Fibroblast of lung (primary cell): Measurements from ENCODE around the gene NEURL1. TPM values are rescaled to one million over a fixed set of nuclear protein-coding genes. Genes with fewer than 3 reads are reported as not detected.
A peak's percentile ranks its signal among the peaks of the same experiment; 100 is the strongest.
"Not testable (repeated sequence)": the region's sequence is repeated elsewhere in the genome, so short reads cannot be mapped to it uniquely, and the experiment has no call there.

Source experiments
- DNase-seq, 2 donors: peaks; one replicate each; pipeline versions ENCODE4 v3.0.0 to v3.0.0-alpha.2; 2010; ENCODE audit warnings: low read depth in 2 of 2
- H2AFZ ChIP-seq: 2 replicates; pipeline ENCODE4 v1.5.1; 2012; ENCODE audit warnings: low read length, control low read depth, inconsistent platforms
- H3K27ac ChIP-seq: 2 replicates; pipeline ENCODE4 v1.5.1; 2011; ENCODE audit warnings: low read length, control low read depth; ENCODE audit not compliant: insufficient read depth
- H3K27me3 ChIP-seq: 2 replicates; pipeline ENCODE4 v1.5.1; 2011; ENCODE audit warnings: mild to moderate bottlenecking, low read length; ENCODE audit not compliant: control insufficient read depth, insufficient read depth
- H3K36me3 ChIP-seq: 2 replicates; pipeline ENCODE4 v1.5.1; 2011; ENCODE audit warnings: low read length; ENCODE audit not compliant: control insufficient read depth, insufficient read depth
- H3K4me1 ChIP-seq: 2 replicates; pipeline ENCODE4 v1.5.1; 2011; ENCODE audit warnings: low read length; ENCODE audit not compliant: control insufficient read depth, insufficient read depth; ENCODE audit errors: extremely low read depth
- H3K4me2 ChIP-seq: 2 replicates; pipeline ENCODE4 v1.5.1; 2011; ENCODE audit warnings: low read length, control low read depth; ENCODE audit not compliant: insufficient read depth; ENCODE audit errors: extremely low read depth
- H3K4me3 ChIP-seq, 4 experiments: fragments of 200-600 bp in 1 of 4; sonication (generic) in 1 of 4; replicated peaks in 1 of 4; 2 replicates each; pipeline ENCODE4 v1.5.1; 2011 to 2016; ENCODE audit warnings: low read length in 4 of 4, low read depth in 3 of 4, mild to moderate bottlenecking in 3 of 4, control low read depth in 2 of 4, inconsistent platforms in 1 of 4, mixed read lengths in 1 of 4; ENCODE audit not compliant: insufficient read depth in 1 of 4; ENCODE audit errors: control extremely low read depth in 1 of 4
- H3K79me2 ChIP-seq: 2 replicates; pipeline ENCODE4 v1.5.1; 2012; ENCODE audit warnings: mild to moderate bottlenecking, low read length, inconsistent platforms; ENCODE audit not compliant: control insufficient read depth, insufficient read depth
- H3K9ac ChIP-seq: 2 replicates; pipeline ENCODE4 v1.5.1; 2011; ENCODE audit warnings: mild to moderate bottlenecking, low read length, control low read depth; ENCODE audit not compliant: insufficient read depth
- H3K9me3 ChIP-seq: 2 replicates; pipeline ENCODE4 v1.5.1; 2012; ENCODE audit warnings: low read depth, low read length; ENCODE audit not compliant: control insufficient read depth, insufficient read depth
- H4K20me1 ChIP-seq: 2 replicates; pipeline ENCODE4 v1.5.1; 2011; ENCODE audit warnings: low read length; ENCODE audit not compliant: control insufficient read depth, insufficient read depth; ENCODE audit errors: extremely low read depth
- EZH2 ChIP-seq: IDR thresholded peaks from 2 replicates; pipeline ENCODE4 v1.5.1; 2012; ENCODE audit warnings: low read length, control low read depth, mild to moderate bottlenecking; ENCODE audit errors: missing control alignments
- polyA plus RNA-seq, 2 donors: library from polyadenylated mRNA; depleted of rRNA in 1 of 2; stranded (reverse) in 1 of 2; unstranded in 1 of 2; fragments of >200 nt; gene quantifications; 2 replicates each; pipeline ENCODE4 v1.2.1, GENCODE V29; 2011 to 2012; ENCODE audit warnings: missing spikeins in 1 of 2
- total RNA-seq: library from RNA; depleted of rRNA; stranded (reverse); fragments of >200 nt; gene quantifications from 2 replicates; pipeline ENCODE4 v1.2.1, GENCODE V29; 2014
- TF ChIP-seq, protein P1 (sequence below), 2 donors: IDR thresholded peaks in 1 of 2; conservative IDR thresholded peaks in 1 of 2; 1 replicate in 1 of 2; 2 replicates in 1 of 2; pipeline ENCODE4 v1.5.1; 2011 to 2012; ENCODE audit warnings: low read length in 2 of 2, control low read depth in 1 of 2, inconsistent platforms in 1 of 2, low read depth in 1 of 2, mild to moderate bottlenecking in 1 of 2

NEURL1 gene
- total and polyA plus RNA-seq, 2 donors (not counting 1 experiment from before 2014, with no cell fraction given), result 0.12 TPM; not detected in 1

DNA sequence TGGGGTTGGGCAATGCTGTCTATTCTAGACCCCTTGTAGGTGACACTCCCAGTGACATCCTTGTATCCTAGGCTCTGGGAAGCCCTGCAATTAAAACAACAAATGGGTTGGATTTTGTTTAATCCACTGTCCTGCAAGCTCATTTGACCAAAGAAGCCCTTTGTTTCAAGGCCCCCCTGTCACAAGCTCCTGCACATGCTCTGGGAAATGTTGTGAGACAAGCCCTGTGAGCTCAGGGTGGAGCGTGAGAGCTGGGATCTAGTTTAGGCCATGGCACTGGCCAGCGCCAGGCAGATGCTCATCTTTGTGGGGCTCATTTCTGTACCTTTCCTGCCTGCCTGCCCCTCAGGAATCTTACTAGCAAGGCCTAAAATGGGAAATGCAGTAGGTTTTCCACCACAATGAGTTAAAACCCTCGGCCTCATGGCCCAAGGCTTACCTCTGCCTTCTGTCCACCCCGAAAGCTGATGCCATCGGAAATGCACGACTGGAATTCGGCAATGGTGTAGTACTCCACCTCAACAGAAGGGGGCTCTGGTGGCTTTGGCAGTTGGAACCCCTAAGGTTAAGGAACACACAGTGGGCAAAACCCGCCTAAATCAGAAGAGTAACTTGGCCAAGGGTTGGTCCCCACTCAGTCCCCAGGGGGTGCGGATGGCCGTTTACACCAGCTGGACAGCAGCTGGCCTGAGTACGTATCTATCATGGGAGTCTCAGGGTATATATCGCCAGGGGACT, 112.0 kb downstream of the NEURL1 start:
- no peaks in the 10 kb centered on the region for H4K20me1 ChIP-seq
- H3K9me3 ChIP-seq, result no peaks in the 10 kb centered on the region
- no peaks in the 10 kb centered on the region for H3K79me2 ChIP-seq
- H3K9ac ChIP-seq, result no peak overlapping the region
- TF ChIP-seq EZH2, result no peak
- TF ChIP-seq, protein P1, sequence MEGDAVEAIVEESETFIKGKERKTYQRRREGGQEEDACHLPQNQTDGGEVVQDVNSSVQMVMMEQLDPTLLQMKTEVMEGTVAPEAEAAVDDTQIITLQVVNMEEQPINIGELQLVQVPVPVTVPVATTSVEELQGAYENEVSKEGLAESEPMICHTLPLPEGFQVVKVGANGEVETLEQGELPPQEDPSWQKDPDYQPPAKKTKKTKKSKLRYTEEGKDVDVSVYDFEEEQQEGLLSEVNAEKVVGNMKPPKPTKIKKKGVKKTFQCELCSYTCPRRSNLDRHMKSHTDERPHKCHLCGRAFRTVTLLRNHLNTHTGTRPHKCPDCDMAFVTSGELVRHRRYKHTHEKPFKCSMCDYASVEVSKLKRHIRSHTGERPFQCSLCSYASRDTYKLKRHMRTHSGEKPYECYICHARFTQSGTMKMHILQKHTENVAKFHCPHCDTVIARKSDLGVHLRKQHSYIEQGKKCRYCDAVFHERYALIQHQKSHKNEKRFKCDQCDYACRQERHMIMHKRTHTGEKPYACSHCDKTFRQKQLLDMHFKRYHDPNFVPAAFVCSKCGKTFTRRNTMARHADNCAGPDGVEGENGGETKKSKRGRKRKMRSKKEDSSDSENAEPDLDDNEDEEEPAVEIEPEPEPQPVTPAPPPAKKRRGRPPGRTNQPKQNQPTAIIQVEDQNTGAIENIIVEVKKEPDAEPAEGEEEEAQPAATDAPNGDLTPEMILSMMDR (conservative IDR thresholded peaks at IDR 0.05 in 1 of 2, IDR thresholded peaks at IDR 0.05 in 1 of 2; ENCODE audit: low read depth in 1 of 2, low read length in 2 of 2), result peak; percentile 88 to 91
- H3K36me3 ChIP-seq, result peaks cover 28% of the 10 kb centered on the region
- peaks cover 5% of the 10 kb centered on the region for H3K4me1 ChIP-seq
- H3K4me3 ChIP-seq, result no peak overlapping the region
- peak overlapping the region; percentile 8 for H3K27ac ChIP-seq
- H2AFZ ChIP-seq, result no peak overlapping the region
- no peak overlapping the region for H3K4me2 ChIP-seq
- peak; percentile 27 to 63 for DNase-seq
- no peaks in the 10 kb centered on the region for H3K27me3 ChIP-seq

DNA sequence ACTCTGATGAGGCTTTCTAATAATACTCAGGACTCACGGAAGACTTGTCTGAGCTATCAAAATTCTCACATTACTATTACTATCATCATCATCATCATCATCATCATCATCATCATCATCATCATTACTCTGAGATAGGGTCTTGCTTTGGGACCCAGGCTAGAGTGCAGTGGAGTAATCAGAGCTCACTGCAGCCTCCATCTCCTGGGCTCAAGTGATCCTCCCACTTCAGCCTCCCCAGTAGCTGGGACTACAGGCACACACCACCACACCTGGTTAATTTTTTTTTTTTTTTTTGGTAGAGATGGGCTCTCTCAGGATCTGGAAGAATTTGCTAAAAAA, 112.6 kb downstream of the NEURL1 start:
- H3K27ac ChIP-seq, H3K9ac ChIP-seq, H3K4me3 ChIP-seq, H4K20me1 ChIP-seq, H3K79me2 ChIP-seq, H3K4me2 ChIP-seq, H2AFZ ChIP-seq, H3K4me1 ChIP-seq, H3K27me3 ChIP-seq, DNase-seq, H3K9me3 ChIP-seq: not testable (repeated sequence)
- H3K36me3 ChIP-seq, result peaks cover 31% of the 10 kb centered on the region

DNA sequence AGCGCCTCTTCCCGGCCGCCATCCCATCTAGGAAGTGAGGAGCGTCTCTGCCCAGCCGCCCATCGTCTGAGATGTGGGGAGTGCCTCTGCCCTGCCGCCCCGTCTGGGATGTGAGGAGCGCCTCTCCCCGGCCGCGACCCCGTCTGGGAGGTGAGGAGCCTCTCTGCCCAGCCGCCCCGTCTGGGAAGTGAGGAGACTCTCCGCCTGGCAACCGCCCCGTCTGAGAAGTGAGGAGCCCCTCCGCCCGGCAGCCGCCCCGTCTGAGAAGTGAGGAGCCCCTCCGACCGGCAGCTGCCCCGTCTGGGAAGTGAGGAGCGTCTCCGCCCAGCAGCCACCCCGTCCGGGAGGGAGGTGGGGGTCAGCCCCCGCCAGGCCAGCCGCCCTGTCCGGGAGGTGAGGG, 113.5 kb downstream of the NEURL1 start:
- H3K79me2 ChIP-seq, H3K9ac ChIP-seq, DNase-seq, H4K20me1 ChIP-seq, H3K4me2 ChIP-seq, H3K9me3 ChIP-seq, H3K27me3 ChIP-seq, H3K27ac ChIP-seq, H3K4me1 ChIP-seq, H2AFZ ChIP-seq, H3K4me3 ChIP-seq: not testable (repeated sequence)
- peaks cover 29% of the 10 kb centered on the region for H3K36me3 ChIP-seq

DNA sequence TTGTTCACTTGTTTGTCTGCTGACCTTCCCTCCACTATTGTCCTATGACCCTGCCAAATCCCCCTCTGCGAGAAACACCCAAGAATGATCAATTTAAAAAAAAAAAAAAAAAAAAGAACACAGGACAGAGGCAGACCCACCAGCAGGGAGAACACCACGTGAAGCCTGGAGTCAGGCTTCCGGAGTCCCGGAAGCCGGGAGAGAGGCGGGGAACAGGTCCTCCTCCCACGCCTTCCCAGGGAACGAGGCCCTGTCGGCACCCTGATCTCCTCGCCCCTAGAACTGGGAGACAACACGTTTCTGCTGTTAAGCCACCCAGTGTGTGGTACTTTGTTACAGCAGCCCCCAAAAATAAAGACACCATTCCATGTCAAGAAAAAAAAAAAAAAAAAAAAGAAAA, 114.6 kb downstream of the NEURL1 start:
- peaks cover 17% of the 10 kb centered on the region for H3K4me1 ChIP-seq
- not testable (repeated sequence) for H3K27ac ChIP-seq, H3K9ac ChIP-seq, H3K27me3 ChIP-seq, H2AFZ ChIP-seq, H3K4me2 ChIP-seq, H3K79me2 ChIP-seq, H4K20me1 ChIP-seq, H3K9me3 ChIP-seq, H3K4me3 ChIP-seq, DNase-seq
- peaks cover 28% of the 10 kb centered on the region for H3K36me3 ChIP-seq
